Measurements from ENCODE around the gene TMEM132D.

The TMEM132D gene

DNA sequence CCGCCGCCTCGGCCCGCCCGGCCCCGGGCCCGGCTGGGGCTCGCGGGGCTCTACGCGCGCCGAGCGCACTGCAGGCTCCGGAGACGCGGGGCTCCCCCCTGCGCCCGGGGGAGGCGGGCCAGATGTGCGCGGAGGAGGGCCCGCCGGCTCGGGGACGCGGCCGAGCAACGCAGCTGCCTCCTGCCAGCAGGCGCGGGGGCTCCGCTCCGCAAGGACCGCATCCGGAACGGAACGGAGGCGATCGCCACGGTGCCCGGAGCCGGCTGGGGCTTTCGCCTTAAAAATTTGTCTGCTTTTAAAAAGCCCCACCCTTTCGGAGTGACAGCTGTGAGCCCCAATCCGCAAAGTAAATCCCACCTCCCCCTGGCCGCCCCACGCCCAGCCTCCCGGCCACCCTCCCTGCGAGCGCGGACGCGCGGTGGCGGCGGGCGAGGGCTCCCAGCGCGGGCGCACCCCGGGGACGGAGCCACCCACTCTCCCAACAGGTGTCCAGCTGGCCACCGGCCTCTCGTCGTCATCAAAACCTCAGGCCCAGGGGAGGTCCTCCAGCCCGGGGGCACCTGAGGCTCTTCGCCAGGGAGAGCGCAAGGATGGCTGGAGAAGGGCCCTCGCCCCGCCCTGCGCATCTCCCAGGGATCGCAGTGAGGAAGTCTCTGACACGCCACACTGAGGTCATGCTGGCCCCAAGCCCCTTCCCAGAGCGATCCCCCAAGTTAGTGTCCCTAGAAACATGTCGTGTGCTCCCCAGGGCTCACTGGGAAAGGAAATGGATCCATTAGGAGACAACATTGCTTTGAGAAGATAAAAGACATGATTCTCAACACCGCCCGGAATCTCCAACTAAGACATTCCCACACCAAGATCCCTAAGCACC, at the start of gene TMEM132D:
Gene TMEM132D (minus strand): TSS at position 70 of the 874 bp plus-strand sequence.
- TF ChIP-seq, protein P1, sequence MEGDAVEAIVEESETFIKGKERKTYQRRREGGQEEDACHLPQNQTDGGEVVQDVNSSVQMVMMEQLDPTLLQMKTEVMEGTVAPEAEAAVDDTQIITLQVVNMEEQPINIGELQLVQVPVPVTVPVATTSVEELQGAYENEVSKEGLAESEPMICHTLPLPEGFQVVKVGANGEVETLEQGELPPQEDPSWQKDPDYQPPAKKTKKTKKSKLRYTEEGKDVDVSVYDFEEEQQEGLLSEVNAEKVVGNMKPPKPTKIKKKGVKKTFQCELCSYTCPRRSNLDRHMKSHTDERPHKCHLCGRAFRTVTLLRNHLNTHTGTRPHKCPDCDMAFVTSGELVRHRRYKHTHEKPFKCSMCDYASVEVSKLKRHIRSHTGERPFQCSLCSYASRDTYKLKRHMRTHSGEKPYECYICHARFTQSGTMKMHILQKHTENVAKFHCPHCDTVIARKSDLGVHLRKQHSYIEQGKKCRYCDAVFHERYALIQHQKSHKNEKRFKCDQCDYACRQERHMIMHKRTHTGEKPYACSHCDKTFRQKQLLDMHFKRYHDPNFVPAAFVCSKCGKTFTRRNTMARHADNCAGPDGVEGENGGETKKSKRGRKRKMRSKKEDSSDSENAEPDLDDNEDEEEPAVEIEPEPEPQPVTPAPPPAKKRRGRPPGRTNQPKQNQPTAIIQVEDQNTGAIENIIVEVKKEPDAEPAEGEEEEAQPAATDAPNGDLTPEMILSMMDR (conservative IDR thresholded peaks at IDR 0.05; ENCODE audit: low read depth, low read length), result no peak
- no peak for DNase-seq (ENCODE audit: low read depth)
- H3K4me3 ChIP-seq (ENCODE audit: low read length), result peak within 1 kb of the TSS; percentile 53

DNA sequence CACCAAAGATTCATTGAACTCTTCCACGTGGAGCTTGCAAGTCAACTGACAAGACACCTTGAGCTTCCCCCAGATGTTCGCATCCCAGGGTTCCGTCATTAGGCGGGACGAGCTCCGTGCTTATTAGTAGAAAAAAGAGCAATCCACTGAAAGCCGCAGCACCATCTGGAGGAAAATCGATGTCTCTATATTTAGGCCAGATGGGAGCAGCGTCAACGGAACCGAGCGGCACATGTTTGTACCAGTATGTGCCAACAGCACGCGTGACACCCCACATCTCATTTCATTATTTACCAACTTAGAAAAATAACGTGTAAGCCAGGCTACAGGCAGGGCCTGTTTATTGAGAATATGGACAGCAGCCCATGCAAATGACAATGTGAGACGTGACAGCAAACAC, 45.8 kb upstream of the TMEM132D start:
- no peak for DNase-seq (ENCODE audit: low read depth)
- H3K4me3 ChIP-seq (ENCODE audit: low read length), result no peak overlapping the region
- TF ChIP-seq, protein P1 (conservative IDR thresholded peaks at IDR 0.05; ENCODE audit: low read depth, low read length), result no peak

DNA sequence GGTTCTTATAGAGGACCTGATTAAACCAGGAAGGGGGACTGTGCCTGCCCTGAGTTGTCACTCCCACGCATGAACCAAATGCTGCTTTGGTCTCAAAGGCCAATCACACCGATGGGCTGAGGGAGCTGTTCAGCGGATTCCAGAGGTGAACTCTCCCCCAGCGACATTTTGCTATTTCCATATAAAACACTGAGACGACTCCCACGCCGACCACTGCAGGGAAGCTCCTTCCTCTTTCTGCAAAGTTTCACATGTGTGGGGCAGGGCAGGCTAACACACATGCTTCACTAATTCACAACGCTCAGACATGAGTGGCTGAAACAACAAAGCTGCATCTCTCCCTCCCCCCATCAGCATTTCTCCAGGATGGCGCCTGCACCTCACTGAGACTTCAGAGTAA, 37.8 kb upstream of the TMEM132D start:
- H3K4me3 ChIP-seq (ENCODE audit: low read length), result no peak overlapping the region
- DNase-seq (ENCODE audit: low read depth), result no peak
- TF ChIP-seq, protein P1 (conservative IDR thresholded peaks at IDR 0.05; ENCODE audit: low read depth, low read length), result no peak

DNA sequence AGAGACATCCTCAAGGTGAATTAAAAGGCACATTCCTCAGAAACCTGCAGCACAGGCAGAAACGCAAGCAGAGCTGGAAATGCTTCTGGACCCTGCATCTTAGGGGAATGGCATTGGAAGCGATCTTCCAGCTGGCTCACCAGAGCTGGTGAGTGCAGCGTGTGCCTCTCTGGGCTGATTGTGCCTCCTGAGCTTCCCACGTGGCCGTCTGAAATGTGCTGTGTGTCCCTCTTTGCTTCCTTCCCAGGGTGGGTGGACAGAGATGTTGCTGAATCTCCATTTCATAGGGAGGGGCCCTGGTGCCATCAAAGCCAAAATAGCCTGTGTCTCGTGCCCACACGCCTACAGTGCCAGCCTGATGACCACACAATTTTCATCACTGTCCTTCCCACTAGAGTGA, 34.3 kb upstream of the TMEM132D start:
- TF ChIP-seq, protein P1 (conservative IDR thresholded peaks at IDR 0.05; ENCODE audit: low read depth, low read length), result no peak
- no peak overlapping the region for H3K4me3 ChIP-seq (ENCODE audit: low read length)
- no peak for DNase-seq (ENCODE audit: low read depth)

DNA sequence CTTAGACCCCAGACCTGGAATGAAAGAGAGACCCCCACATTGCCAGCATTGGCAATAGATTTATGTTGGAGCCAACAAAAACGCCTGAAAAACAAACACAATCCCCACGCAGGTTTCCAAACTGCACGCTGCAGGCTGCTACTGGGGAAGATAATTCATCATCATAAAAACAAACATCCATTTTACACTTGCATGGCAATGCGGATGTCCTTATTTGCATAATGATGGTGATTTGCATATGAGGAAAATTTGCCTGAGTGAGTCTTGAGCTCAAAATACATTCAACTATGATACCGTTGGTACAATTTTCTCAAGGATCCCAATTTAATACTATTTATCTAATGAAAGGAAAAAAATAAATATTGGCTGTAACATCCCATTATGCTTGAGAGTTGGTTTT, 33.6 kb upstream of the TMEM132D start:
- TF ChIP-seq, protein P1 (conservative IDR thresholded peaks at IDR 0.05; ENCODE audit: low read depth, low read length), result no peak
- H3K4me3 ChIP-seq (ENCODE audit: low read length), result no peak overlapping the region
- no peak for DNase-seq (ENCODE audit: low read depth)

DNA sequence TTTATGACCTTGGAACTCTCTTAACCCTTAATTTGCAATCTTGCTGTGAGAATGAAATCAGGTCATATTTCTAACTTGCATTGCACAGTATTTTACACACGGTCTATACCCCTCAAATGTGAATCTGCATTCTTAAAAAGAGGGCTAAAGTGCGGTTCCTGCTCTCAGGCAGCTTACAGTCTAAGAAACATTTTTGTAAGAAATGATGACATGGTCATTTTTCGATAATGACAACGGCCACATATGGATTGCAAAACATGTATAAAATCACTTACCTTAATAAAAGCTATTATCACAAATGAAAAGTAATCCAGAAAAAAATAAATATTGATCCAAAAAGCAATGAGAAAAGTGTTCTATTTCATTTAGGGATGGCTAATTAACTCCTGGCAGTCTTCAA, 24.8 kb upstream of the TMEM132D start:
- TF ChIP-seq, protein P1 (conservative IDR thresholded peaks at IDR 0.05; ENCODE audit: low read depth, low read length), result no peak
- DNase-seq (ENCODE audit: low read depth), result no peak
- no peak overlapping the region for H3K4me3 ChIP-seq (ENCODE audit: low read length)

DNA sequence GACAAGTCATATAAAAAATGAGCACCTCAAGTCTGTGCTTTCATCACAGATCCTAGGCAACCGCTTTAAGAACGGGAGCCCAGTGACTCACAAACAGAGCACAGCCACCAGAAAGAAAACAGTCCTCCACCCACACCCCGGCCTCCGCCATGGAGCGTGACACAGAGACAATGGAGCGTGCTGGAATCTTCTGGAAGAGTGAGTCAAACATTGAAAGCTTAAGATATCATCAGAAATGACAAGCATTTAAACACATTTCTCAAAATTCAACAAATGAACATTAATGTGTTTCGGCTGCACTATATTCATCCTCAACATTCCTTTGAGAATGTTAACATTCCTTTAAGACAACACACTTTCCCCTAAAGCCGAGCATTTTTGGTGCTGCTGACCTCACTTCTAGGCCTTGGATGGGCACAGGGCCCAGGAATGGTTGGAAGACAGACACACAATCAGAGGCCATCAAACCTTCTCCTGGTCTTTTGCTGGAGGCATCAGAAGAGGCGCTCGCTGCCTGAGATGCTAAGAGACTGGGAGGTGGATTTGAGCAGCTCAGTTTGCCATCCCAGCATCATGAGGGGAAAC, 23.6 kb upstream of the TMEM132D start:
- TF ChIP-seq, protein P1 (conservative IDR thresholded peaks at IDR 0.05; ENCODE audit: low read depth, low read length), result no peak
- DNase-seq (ENCODE audit: low read depth), result no peak
- no peak overlapping the region for H3K4me3 ChIP-seq (ENCODE audit: low read length)

Data from retinal pigment epithelial cell (primary cell).